Suprapubic skin (tissue), 4 donors: ENCODE measurements around the gene KLC3.
"Not testable (repeated sequence)": the region's sequence is repeated elsewhere in the genome, so short reads cannot be mapped to it uniquely, and the experiment has no call there.

Experiments
- POLR2A ChIP-seq, 2 donors: fragments of 450-650 bp; IDR thresholded peaks; one replicate each; pipeline ENCODE4 v1.6.1; 2017; ENCODE audit warnings: antibody characterized with exemption in 2 of 2, mild to moderate bottlenecking in 2 of 2, moderate library complexity in 2 of 2
- POLR2AphosphoS5 ChIP-seq, 3 donors: sonication (generic); formaldehyde crosslinking; IDR thresholded peaks; one replicate each; pipeline ENCODE4 v1.6.1; 2017; ENCODE audit warnings: antibody characterized with exemption in 3 of 3
- TF ChIP-seq, protein P1 (sequence below), 2 donors: fragments of 200-600 bp in 1 of 2; fragments of 450-650 bp in 1 of 2; sonication (generic) in 1 of 2; IDR thresholded peaks; one replicate each; pipeline ENCODE4 v1.5.1; 2016 to 2019; ENCODE audit warnings: antibody characterized with exemption in 2 of 2, mild to moderate bottlenecking in 1 of 2, moderate library complexity in 1 of 2

DNA sequence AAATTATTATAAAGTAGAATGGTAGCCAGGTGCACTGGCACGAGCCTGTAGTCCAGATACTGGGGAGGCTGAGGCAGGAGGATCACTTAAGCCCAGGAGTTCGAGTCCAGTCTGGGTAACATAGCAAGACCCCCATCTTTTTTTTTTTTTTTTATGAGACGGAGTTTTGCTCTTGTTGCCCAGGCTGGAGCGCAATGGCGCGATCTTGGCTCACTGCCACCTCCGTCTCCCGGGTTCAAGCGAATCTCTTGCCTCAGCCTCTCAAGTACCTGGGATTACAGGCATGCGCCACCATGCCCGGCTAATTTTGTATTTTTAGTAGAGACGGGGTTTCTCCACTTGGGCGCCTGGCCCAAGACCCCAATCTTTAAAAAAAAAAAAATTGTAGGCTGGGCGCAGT lies 28.3 kb upstream of the KLC3 start:
- TF ChIP-seq, protein P1, sequence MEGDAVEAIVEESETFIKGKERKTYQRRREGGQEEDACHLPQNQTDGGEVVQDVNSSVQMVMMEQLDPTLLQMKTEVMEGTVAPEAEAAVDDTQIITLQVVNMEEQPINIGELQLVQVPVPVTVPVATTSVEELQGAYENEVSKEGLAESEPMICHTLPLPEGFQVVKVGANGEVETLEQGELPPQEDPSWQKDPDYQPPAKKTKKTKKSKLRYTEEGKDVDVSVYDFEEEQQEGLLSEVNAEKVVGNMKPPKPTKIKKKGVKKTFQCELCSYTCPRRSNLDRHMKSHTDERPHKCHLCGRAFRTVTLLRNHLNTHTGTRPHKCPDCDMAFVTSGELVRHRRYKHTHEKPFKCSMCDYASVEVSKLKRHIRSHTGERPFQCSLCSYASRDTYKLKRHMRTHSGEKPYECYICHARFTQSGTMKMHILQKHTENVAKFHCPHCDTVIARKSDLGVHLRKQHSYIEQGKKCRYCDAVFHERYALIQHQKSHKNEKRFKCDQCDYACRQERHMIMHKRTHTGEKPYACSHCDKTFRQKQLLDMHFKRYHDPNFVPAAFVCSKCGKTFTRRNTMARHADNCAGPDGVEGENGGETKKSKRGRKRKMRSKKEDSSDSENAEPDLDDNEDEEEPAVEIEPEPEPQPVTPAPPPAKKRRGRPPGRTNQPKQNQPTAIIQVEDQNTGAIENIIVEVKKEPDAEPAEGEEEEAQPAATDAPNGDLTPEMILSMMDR (IDR thresholded peaks at IDR 0.05), result not testable (repeated sequence)
- not testable (repeated sequence) for TF ChIP-seq POLR2AphosphoS5, POLR2A (IDR thresholded peaks at IDR 0.05)
